ENCODE measurements around the gene PRR23E.
A peak's percentile ranks its signal among the peaks of the same experiment; 100 is the strongest.

The PRR23E gene

DNA sequence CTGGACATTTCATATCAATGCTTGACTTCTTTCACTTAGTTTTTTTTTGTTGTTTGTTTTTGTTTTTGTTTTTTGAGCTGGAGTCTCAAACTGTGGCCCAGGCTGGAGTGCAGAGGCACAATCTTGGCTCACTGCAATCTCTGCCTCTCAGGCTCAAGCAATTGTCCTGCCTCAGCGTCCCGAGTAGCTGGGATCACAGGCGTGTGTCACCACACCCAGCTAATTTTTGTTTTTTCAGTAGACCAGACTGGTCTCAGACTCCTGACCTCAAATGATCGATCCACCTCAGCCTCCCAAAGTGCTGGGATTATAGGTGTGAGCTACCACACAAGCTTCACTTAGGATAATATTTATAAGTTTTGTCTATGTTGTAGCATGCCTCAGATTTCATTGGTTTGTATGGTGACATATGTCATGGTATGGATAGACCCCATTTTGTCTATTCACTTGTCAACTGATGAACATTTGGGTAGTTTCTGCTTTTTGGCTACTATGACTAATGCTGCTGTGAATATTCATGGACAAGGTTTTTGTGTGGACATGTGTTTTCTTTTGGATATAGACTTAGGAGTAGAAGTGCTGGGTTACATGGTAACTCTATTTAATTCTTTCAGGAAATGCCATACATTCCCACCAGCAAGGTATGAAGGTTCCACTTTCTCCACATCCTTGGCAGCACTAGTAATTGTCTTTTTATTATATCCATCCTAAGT, 6.8 kb upstream of the PRR23E start:
- no peak for DNase-seq

DNA sequence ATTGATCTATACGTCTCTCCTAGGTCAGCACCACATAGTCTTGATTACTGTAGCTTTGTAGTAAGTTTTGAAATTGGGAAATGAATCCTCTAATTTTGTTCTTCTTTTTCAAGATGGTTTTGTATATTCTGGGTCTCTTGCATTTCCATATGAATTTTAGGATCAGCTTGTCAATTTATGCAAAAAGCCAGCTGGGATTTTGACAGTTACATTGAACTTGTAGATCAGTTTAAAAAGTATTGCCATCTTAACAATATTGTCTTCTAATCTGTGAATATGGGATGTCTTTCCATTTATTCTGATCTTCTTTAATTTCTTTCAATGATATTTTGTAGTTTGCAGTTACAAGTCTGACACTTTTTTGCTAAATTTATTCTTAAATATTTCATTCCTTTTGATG, 5.6 kb upstream of the PRR23E start:
- no peak for DNase-seq

DNA sequence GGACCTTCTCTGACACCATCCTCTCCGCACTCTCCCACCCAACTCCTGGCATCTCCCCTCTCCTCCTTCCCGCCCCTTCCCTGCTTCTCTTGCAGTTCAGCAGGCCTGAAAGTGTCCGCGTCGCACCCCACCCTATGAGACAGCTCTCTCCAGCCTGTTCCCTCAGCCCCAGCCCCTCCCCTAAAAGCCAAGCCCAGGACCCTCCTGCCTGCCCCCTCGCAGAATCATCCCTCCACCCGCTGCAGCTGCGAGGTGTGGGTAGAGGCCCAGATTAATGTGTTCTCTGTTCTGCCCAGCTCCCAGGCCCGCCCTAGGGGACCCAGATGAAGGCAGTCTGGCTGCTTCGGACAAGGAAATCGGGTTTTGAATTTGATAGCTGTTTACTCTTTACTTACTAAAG, 410 bp downstream of the PRR23E start:
- no peak for DNase-seq

DNA sequence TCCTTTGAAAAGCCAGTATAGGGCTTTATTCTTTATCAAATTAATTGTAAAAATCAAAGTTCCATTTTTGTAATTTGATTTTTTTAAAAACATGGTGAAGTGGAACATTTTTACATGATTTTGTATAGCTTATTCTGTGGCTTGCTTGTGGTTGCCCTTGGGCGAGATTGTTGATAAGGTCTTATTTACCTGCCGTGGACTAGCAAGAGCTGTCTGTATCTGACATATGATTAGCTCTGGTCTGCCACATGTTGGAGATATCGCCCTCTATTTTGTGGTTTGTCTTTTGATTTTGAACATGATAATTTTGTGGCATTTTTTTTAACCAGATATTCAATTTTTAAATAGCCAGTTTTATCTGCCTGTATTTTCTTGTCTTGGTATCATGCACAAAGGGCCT, 844 bp downstream of the PRR23E start:
- no peak for DNase-seq

DNA sequence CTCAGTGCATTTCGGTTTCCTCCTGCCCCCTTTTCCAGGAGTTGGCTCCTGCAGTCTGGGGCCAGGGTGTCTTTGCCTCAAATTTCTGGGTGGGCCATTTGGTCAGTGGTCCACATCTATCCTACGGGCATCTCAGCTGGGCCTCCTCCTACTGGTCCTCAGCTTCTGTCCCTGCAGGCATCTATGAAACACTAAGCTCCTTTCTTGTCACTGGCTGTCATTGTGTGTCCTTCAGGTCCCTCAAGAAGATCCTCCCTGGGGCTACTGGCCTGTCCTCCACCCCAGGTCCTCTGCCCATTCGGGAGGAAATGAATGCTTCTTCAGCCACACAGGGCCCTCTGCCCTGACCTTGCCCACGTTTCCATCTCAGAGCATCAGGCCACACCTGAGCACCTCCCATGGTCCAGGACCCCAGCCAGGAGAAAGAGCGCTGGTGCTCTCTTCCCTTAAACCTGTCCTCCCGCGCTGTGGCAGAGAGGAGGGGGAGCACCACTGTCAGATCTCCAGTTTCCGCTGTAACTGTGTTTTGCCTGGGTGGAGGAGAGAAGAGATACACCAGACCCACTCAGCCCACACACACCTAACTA, 1.8 kb downstream of the PRR23E start:
- DNase-seq, result no peak

DNA sequence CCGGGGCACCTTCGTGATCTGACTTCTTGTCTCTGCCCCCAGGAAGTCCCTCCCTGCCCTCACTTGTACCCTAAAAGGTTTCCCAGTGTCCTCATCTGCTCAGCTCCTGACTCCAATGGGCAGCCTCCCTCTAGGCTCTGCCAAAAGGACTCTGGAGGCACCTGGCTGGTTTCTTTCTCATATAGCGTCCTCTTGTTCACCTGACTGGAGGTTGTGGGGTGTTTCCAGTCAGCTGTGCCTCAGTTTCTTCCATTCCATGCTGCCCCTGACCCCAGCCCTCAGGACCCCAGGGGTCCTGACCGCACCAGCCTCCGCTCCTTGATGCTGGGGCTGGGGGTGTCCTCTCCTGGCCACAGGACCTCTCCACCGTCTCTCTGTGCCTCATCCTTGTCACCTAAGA, 2.5 kb downstream of the PRR23E start:
- no peak for DNase-seq

DNA sequence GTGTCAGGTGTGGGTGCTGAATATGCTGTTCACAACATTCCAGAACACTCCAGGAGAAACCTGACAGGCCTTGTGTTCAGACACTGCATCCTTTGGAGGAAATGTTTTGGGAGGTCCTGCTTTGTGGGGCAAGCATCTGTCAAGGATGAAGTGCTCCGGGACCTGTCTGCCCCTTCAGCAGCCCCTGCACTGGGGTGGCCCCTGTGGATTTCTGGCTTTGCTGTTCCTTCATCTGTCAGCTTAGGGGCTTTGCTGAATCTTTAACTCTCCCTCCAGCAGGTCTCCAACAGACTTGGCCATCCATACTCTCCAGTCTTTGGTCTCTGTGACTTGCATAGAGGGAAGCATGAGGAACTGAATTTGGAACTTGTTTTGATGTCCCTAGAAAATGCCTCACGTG, 3.1 kb downstream of the PRR23E start:
- DNase-seq, result no peak

DNA sequence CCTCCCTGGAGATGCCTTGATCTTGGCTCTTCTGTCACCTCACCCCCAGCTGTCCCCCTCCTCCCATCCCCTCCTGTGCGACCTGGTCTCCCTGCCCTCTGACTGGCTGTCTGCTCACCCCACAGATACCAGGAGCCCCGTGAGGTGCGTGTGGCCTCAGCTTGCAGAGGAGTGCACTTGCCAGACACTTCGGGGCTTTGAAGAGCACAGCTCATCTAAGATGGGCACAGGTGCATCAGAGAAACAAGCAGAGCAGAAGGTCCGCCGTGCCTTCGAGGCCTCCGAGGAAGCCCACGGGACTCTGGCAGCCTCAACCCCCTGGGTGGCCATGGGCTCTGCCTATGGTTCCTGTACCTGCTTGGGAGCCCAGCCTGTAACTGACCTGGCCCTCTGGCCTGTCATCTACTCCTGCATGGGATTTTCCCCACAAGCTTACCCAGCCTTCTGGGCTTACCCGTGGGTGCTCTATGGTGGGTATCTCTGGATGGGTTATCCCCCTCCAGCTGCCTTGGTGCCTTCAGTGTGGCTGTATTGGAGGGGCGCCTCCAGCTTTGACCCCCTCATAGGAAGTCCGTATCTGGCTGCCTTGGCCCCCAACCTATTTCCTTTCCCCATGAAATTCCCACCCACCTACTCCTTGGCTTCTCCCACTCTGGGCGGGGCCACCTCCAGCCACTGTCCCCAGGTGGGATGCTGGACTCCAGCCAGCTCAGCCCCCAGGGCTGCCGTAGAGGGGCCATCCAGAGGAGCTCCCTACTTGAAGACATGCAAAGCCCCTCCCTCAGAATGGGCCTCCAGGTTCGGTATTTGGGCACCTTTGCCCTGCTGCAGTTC, 3.8 kb downstream of the PRR23E start:
- no peak for DNase-seq

DNA sequence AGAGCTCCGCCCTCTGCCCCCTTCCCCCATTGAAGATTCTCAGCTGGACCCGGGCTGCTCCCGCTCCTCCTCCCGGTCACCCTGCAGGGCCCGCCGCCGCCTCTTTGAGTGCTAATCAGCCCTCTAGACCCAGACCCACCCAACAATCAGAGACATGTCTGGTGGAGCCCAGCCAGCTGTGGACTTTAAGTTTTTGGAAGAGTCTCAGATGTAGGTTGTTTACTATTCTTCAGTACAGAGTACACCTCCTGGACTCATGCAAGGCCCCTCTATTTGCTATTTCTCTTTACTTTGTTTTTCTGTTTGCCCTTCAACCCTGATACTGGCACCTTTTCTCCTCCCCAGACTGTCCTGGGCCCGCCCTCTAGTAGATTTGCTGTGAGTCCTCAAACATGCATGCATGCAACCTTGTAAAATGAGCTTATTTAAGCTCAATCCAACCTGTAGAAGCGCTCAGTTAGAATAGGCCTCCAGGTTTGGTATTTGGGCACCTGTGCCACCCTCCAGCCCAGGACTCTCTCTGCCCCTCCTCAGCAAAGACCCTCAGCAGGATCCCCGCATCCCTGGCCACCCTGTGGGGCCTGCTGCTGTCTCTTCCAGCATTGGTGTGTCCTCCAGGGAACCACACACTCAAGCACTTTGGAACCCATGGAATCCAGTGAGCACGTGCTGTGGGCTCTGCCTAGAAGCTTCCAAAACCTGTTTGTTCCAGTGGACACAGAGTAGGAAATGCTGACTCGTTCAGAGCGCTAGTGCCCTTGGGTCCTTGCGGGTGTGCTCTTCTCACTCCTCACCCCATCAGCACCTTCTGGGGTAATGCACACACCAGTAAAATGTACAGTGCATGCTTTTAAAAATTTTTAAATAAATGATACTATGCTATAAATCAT, 4.6 kb downstream of the PRR23E start:
- DNase-seq, result no peak

DNA sequence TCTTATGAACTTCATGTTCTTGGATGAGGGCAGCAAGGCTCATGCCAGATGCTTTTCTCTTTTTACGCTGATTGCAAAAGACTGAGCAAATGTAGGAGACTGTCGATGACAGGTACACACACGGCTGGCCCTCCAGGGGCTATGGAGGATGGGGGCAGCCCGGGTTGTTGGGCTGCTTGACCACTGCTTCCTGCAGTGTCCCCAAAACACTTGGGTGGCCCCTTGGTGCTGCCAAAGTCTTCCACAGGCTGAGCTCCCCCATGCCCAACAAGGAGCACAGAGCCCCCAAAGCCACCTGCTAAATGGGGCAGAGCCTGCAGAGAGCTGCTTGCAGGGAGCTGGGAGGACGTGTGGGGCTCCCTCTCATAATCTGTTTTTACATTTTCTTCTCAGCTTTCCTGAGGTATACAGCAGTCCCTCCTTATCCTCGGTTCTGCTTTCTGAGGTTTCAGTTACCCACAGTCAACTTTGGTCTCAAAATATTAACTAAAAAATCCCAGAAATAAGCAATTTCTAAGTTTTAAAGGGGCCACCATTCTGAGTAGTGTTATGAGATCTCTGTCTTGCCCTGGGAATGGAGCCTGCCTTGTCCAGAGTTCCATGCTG, 7.3 kb downstream of the PRR23E start:
- no peak for DNase-seq

DNA sequence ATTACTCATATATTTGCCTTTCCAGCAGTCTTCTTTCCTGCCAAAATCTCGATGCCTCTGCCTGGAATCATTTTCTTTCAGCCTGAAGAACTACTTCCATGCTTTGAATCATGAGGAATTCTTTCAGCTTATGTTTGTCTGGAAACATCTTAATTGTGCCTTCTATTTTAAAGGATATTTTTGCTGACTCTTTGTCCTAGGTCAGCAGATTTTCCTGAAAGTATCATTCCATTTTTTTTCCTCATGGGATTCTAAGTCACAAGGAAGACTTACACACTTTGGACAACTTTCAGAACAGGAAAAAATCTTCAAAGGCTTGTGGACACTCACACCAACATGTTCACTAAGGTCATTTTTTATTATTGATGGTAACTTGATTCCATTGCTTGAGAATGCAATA, 10.1 kb downstream of the PRR23E start:
- DNase-seq, result no peak

DNA sequence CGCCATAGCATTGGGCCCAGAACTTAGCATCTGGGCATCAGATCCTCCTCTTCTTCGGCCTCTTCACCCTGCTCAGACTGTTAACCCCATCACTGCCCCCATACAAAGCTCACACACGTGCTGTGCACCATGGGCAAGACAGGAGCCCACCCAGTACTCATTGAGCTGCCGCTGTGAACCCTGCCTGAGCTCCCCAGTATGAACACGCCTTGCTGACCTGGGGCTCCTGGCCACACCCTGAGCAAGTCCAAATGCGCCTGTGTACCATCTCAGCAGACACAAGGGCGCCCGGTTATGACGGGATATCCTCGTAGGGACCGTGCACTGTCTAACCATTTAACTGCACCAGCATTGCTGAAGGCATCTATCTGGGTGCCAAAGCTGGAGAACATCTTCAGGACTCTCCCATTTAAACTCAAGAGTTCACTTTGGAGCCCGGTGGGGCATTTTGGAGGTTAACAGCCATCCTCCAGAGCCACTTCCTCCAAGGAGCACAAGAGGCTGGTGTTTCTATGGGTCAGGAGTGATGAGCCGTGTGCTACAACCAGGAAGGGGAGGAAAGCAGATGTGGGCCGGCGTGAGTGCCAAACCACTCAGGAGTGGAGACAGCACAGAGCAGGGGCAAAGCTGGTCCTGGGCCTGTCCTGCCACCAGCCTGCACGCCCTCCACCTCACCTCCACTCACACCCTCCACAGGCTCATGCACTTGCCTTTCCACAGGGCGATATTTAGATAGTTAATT, 12.1 kb downstream of the PRR23E start:
- DNase-seq, result no peak

DNA sequence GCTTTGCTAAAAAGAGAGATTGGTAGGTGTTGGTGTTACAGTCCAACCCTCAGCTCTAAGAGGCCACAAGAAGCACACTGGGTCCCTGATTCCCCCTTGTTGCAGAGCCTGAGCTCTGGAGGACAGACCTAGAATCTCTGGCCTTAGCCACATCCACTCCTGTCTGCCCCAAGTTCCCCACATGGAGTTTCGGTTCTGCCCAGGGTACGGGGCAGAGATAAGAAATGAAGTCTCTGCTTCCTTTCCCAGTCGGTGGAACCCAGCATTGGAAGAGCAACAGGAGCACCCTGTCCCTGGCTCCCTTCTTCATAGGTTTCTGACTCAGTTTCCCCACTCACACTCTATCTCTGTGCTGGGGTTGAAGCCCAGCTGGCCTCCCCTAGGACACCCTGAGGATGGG, 13.2 kb downstream of the PRR23E start:
- peak in 1 of 2 donors; percentile 23 for DNase-seq

DNA sequence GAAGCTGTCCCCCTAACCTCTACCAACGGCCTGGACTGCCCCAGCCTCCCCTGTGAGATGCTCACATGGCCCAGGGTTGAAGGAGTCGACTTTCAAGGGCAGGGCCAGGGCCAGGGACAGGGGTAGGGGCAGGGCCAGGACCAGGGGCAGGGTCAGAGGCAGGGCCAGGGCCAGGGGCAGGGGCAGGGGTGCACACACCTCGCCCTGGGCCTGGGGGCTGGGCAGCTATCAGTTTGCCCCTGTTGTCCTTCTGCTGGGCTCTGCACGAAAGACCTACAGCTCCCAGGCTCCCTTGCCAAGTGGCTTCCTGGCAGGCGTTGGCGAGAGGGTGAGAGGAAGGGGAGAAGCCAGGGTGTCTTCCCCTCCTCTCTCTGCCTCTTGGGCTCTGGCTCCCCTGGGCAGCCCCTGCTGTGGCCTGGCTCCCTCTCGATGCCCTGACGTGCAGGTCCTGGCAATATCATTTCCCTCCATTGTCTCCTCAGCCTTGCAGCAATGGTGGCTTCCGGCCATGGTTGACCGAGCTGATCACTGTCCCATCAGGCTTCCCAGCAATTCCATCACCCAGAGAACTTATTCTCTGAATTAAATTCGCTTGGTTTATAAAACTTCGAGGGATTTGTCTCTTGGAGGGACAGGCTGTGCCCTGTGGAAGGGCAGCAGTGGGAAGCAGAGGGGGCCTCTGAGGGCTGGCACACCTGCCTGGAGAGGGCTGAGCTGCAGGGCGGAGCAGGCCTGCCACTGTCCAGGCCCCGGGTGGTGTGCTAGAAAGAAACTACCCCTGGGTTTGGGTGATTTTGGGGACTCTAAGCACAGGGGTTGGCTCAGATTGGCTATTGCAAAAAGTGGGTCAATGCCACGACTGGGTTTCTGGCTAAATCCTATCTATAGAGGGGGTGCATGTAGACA, 13.9 kb downstream of the PRR23E start:
- no peak for DNase-seq

DNA sequence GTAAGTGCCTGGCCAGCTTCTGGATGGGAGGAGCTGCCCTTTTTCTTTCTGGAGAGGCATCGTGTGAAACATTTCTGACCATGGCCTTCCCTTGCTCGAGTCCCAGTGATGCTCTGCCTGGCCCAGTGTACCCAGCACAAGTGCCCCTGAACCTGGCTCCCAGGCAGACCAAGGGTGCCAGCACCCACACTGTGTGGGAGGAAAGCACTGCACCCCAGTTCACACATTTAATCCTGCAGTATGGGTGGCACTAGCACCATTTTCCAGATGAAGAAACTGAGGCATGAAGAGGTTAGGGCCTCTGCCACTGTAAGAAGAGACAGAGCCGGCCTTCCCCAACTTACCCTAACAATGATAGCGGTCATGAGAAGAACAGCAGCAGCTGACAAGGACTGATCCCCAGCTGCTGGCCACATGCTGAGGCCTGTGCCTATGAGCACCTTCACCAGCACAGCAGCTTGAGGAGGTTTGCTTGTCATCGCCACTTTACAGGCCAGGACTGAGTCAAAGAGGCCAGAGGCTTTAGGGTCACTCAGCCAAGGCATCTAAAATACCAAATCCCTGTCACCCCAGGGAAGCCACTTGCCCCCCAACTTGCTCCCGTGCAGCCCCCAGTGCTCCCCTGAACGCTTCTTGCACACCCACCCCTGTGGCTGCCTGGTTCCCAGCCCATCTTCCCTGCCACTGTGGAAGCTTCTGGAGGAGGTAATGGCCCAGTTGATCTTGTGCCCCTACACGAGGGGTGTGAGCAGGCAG, 15.0 kb downstream of the PRR23E start:
- DNase-seq, result no peak

DNA sequence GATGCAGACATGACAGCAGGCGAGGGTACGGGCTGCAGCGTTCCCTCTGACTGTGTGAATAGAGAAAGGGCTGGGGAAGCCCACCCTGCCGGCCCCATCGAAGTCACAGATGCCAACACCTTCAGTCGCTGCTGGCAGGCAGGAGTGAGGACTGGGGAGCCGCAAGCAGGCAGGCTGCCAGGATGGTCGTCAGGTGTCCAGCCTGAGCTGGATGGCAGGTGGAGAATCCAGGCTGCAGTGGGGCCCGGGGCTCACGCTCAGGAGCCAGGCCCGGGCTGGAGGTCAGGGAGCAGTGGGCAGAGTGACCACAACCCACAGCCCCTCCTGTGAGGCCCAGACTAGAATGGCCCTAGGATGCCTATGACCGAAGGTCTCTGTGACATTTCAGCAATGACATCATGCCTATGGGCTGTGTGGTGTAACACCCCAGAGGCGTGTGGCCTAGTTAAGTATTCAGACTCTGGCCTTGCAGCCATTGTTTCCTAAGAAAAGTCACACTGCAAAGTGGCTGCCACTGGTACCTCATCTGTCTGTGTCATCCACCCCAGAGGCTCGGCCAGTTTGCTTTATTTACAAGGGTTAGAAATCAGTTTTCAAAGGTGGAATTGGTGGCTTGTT, 15.7 kb downstream of the PRR23E start:
- DNase-seq, result peak; percentile 25

DNA sequence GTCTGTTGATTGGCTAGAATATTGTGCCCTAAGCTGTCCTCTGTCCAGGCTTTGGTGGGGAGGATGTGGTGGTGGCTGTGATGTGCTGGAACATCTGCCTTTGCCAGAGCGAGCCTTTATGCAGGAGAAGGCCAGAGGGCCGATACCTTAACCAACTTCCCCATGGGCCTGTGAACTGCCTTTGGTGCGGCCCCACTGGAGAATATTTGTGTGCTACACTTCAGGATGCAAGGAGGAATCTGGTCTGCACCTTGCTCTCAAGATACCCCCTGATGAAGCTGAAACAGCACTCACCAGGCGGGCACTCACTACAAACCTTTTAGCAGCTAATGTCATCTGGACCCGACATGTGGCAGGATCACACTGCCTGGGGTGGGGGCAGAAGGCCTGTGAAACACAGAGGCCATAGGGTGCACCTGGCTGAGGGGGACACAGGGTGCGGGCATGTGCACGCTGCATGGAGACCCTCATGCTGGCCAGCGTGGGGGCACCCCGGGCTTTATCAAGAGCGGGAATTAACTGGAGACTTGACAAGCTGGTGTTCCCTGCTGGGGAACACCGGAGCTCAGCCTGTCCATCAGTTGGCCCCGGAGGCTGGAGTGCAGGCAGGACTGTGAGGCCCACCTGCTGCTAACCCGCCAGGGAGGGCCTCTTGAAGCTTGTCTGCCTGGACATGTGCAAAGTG, 16.4 kb downstream of the PRR23E start:
- no peak for DNase-seq

DNA sequence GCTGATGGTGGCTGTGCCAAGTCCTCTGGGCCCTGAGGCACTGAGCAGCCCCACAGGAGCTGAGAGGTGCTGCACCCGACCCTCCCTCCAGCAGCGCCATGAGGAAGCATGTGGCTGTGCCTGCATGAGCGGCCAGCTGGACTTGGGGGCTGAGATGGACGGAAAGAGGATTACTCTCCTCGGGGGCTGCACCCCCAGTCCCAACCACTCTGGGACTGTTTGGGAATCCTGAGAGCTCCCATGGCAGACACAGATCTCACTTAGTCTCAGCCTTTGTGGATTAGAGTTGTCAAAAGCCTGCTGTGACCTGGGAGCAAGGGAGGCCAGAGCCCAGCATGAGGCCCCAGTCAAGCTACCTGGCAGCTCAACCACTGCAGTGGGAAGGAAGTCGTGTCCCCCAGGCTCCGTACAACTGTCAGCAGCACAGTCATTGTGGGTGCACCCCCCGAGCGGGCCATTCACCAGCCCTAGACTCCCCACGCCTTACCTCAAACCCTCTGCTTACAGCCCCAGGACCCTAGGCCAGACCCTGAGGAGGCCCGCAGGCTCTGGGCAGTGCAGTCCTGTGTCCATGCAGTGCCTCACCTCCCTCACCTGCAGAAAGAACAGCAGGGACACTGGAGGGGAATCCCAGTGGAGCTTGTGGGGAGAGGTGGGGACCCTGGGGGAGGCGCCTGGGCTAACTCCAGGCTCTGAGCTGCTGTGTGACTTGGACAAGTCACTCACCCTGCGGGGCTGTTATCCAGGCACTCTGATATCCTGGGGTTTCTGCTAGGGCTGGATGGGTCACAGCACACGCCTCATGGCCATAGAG, 17.1 kb downstream of the PRR23E start:
- no peak for DNase-seq
